ENCODE measurements around the gene GAS6. TPM values are rescaled to one million over a fixed set of nuclear protein-coding genes. Genes with fewer than 3 reads are reported as not detected.
A peak's percentile ranks its signal among the peaks of the same experiment; 100 is the strongest.

GAS6 gene
- total and polyA plus RNA-seq, 2 experiments from 2014 or later = 822 to 1,035 TPM

DNA sequence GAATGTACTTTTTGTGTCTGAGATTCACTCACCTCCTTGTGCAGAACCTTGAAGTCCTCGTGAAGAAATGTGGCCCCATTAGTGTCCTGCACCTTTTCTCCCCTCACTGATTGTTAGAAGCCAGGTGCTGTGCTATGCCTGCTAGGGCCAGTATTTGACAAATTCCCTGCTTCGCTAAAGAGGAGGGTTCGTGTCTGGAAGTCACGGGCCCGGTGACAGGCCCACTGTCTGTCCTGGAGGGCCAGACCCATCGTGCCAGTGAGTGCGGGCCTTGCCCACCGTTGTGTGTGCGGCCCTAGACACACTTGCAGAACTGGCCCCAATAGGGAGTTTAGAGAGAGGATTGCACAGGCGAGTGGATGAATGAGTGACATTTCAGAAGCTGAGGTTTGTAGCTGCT lies 36.8 kb upstream of the GAS6 start:
- Histone ChIP-seq H3K27ac (peak overlapping the region; percentile 83), H4K20me1 (ENCODE audit: insufficient read depth) (no peaks in the 10 kb centered on the region), H3F3A (ENCODE audit: insufficient read depth) (peaks cover 55% of the 10 kb centered on the region), H3K4me2 (ENCODE audit: unreplicated experiment) (peak overlapping the region; percentile 6), H3K9ac (peak overlapping the region; percentile 35), H3K79me2 (ENCODE audit: insufficient read depth) (0 out of 2 replicates have a peak, but pooled peaks cover 6% of the 10 kb centered on the region), H3K36me3 (ENCODE audit: low read depth) (no peaks in the 10 kb centered on the region), H3K9me2 (ENCODE audit: insufficient read depth) (no peaks in the 10 kb centered on the region), H3K9me3 (ENCODE audit: low read depth) (no peaks in the 10 kb centered on the region), H3K4me3 (no peak overlapping the region), H3K27me3 (replicated peaks; ENCODE audit: insufficient read depth) (no peaks in the 10 kb centered on the region), H3K4me1 (ENCODE audit: insufficient read depth) (peaks cover 56% of the 10 kb centered on the region), H2AFZ (no peak overlapping the region)
- in situ Hi-C loops (cut with MboI) = no loop called here
- no peak for DNase-seq
- TF ChIP-seq EZH2 (IDR thresholded peaks at IDR 0.05; ENCODE audit: insufficient read depth, poor library complexity, severe bottlenecking) (no peak), EZH2phosphoT487 (IDR thresholded peaks at IDR 0.05; ENCODE audit: insufficient read depth, low read depth) (no peak)
- WGBS, 2 experiments (ENCODE audit: low coverage in 1 of 2, low lambda C conversion rate in 2 of 2, missing lambda C conversion rate in 2 of 2) = 88 to 89% methylated on average over 10 of the region's 10 CpGs

- no peaks in the 10 kb centered on the region for H4K20me1 ChIP-seq (ENCODE audit: insufficient read depth)
- no peak overlapping the region for H2AFZ ChIP-seq
- H3K9ac ChIP-seq = no peak overlapping the region
- TF ChIP-seq EZH2phosphoT487 (IDR thresholded peaks at IDR 0.05; ENCODE audit: insufficient read depth, low read depth) (no peak), EZH2 (IDR thresholded peaks at IDR 0.05; ENCODE audit: insufficient read depth, poor library complexity, severe bottlenecking) (no peak)
- H3K79me2 ChIP-seq (ENCODE audit: insufficient read depth) = 0 out of 2 replicates have a peak, but pooled peaks cover 6% of the 10 kb centered on the region
- no peaks in the 10 kb centered on the region for H3K36me3 ChIP-seq (ENCODE audit: low read depth)
- in situ Hi-C loops (cut with MboI) = no loop called here
- no peaks in the 10 kb centered on the region; the same call in 1 of the 2 replicates for H3K9me2 ChIP-seq (ENCODE audit: insufficient read depth)
- H3K27ac ChIP-seq = peak overlapping the region; percentile 87
- H3K27me3 ChIP-seq (replicated peaks; ENCODE audit: insufficient read depth) = no peaks in the 10 kb centered on the region
- H3F3A ChIP-seq (ENCODE audit: insufficient read depth) = peaks cover 50% of the 10 kb centered on the region
- peaks cover 57% of the 10 kb centered on the region for H3K4me1 ChIP-seq (ENCODE audit: insufficient read depth)
- WGBS, 2 experiments (ENCODE audit: low coverage in 1 of 2, low lambda C conversion rate in 2 of 2, missing lambda C conversion rate in 2 of 2) = 95 to 96% methylated on average over 12 to 15 of the region's 15 CpGs
- no peak overlapping the region for H3K4me2 ChIP-seq (ENCODE audit: unreplicated experiment)
- H3K9me3 ChIP-seq (ENCODE audit: low read depth) = no peaks in the 10 kb centered on the region
- H3K4me3 ChIP-seq = no peak overlapping the region
- no peak for DNase-seq
Observed at GRCh38 chr13:113898391-113898790, 34.5 kb upstream of the GAS6 start.

- H4K20me1 ChIP-seq (ENCODE audit: insufficient read depth) = no peaks in the 10 kb centered on the region
- in situ Hi-C loops (cut with MboI) = no loop called here
- TF ChIP-seq EZH2phosphoT487 (IDR thresholded peaks at IDR 0.05; ENCODE audit: insufficient read depth, low read depth) (no peak), EZH2 (IDR thresholded peaks at IDR 0.05; ENCODE audit: insufficient read depth, poor library complexity, severe bottlenecking) (no peak)
- H3K27me3 ChIP-seq (replicated peaks; ENCODE audit: insufficient read depth) = no peaks in the 10 kb centered on the region
- H3K79me2 ChIP-seq (ENCODE audit: insufficient read depth) = 0 out of 2 replicates have a peak, but pooled peaks cover 6% of the 10 kb centered on the region
- H3K9me3 ChIP-seq (ENCODE audit: low read depth) = no peaks in the 10 kb centered on the region
- H3K36me3 ChIP-seq (ENCODE audit: low read depth) = no peaks in the 10 kb centered on the region
- WGBS, 2 experiments (ENCODE audit: low coverage in 1 of 2, low lambda C conversion rate in 2 of 2, missing lambda C conversion rate in 2 of 2) = 89 to 90% methylated on average over 4 of the region's 4 CpGs
- no peak overlapping the region for H3K4me3 ChIP-seq
- H3K9me2 ChIP-seq (ENCODE audit: insufficient read depth) = no peaks in the 10 kb centered on the region; the same call in 1 of the 2 replicates
- H3K9ac ChIP-seq = peak overlapping the region; percentile 20; the same call in 1 of the 2 replicates
- H3K27ac ChIP-seq = peak overlapping the region; percentile 87
- H3K4me2 ChIP-seq (ENCODE audit: unreplicated experiment) = no peak overlapping the region
- peaks cover 46% of the 10 kb centered on the region for H3F3A ChIP-seq (ENCODE audit: insufficient read depth)
- DNase-seq = no peak
- H3K4me1 ChIP-seq (ENCODE audit: insufficient read depth) = peaks cover 53% of the 10 kb centered on the region
- H2AFZ ChIP-seq = no peak overlapping the region
Observed at GRCh38 chr13:113897966-113898365, 34.1 kb upstream of the GAS6 start.

- WGBS, 2 experiments (ENCODE audit: low coverage in 1 of 2, low lambda C conversion rate in 2 of 2, missing lambda C conversion rate in 2 of 2) = 0 to 1% methylated on average over 4 of the region's 4 CpGs
- Histone ChIP-seq H3K9ac (peak overlapping the region; percentile 52), H2AFZ (no peak overlapping the region), H4K20me1 (ENCODE audit: insufficient read depth) (no peaks in the 10 kb centered on the region), H3K4me1 (ENCODE audit: insufficient read depth) (peaks cover 45% of the 10 kb centered on the region), H3K4me3 (peak overlapping the region; percentile 20; the same call in 1 of the 2 replicates), H3K36me3 (ENCODE audit: low read depth) (no peaks in the 10 kb centered on the region), H3K9me2 (ENCODE audit: insufficient read depth) (no peaks in the 10 kb centered on the region; the same call in 1 of the 2 replicates), H3K27me3 (replicated peaks; ENCODE audit: insufficient read depth) (no peaks in the 10 kb centered on the region), H3K4me2 (ENCODE audit: unreplicated experiment) (peak overlapping the region; percentile 43), H3K27ac (peak overlapping the region; percentile 87), H3F3A (ENCODE audit: insufficient read depth) (peaks cover 38% of the 10 kb centered on the region), H3K79me2 (ENCODE audit: insufficient read depth) (0 out of 2 replicates have a peak, but pooled peaks cover 6% of the 10 kb centered on the region), H3K9me3 (ENCODE audit: low read depth) (no peaks in the 10 kb centered on the region)
- DNase-seq = peak; percentile 98
- TF ChIP-seq EZH2 (IDR thresholded peaks at IDR 0.05; ENCODE audit: insufficient read depth, poor library complexity, severe bottlenecking) (no peak), EZH2phosphoT487 (IDR thresholded peaks at IDR 0.05; ENCODE audit: insufficient read depth, low read depth) (0 out of 2 replicates have a peak, but pooled peaks have one; percentile 46)
- in situ Hi-C loops (cut with MboI) = no loop called here
Observed at GRCh38 chr13:113897161-113897560, 33.3 kb upstream of the GAS6 start.

Data from GM23248 (cell line).